NCI-H2081 treated with DMSO at 0.1 percent for 48 hours (cell line): ENCODE results near the gene ARL15.

ENCODE experiments used
- DNase-seq: peaks from one replicate; lab custom pipeline; 2025; lab: John Stamatoyannopoulos, UW

Gene ARL15

DNA sequence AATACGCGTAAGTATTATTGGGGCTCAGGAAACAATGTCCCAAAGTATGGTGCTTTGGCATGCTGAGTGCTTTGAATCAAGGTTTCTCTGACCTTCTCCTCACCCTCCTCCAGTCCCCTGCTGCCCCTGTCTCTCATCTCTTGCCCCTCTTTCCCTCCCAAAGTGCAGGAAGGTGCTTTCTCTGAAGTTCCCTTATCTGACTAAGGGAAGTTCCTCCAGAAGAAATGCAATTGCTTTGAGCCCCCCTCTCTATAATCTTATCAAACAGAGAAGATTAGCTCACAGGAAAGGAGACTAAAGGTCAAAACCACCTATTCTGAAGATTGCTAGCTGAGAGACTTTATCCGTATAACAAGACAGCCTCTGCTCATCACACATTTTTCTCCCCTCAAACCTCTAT lies 288.1 kb downstream of the ARL15 start:
- no peak for DNase-seq

- DNase-seq, result no peak
Measured at GRCh38 chr5:54021431-54022164, 288.8 kb downstream of the ARL15 start.

DNA sequence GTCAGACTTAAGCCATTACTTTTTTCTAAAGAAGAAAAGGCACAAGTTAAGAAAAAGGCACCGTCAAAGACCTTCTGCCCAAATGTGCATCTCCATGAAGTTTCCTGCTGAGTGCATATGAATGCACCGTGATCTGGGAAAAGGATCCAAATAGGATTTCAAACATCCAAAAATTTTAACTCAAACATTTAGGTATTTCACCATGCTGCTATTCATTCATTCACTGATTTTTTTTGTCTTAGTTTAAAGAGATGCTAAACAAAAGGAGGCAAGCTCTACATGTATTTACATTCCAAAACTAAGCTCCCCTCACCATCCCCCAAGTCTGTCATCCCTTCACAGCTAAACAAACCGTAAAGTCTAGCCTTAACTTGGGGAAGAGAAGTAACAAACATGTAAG lies 291.9 kb downstream of the ARL15 start:
- no peak for DNase-seq

DNA sequence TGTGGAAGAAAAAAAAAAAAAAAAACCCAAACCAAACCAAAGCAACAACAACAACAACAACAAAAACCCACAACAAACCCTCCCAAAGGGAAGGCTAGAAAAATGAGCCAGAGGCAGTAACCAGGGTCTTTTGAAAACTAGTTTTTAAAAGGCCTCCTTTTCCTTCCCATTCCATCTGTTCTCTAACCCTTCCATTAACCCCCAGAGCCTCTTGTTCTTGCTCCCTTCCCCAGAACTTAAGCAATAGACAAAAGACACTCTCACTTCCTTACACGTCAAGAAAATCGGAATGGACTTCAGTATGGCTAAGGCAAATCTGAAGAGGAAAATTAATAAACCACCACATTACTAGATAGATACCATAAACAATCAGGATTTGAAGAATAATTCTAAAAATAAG lies 292.8 kb downstream of the ARL15 start:
- no peak for DNase-seq

DNA sequence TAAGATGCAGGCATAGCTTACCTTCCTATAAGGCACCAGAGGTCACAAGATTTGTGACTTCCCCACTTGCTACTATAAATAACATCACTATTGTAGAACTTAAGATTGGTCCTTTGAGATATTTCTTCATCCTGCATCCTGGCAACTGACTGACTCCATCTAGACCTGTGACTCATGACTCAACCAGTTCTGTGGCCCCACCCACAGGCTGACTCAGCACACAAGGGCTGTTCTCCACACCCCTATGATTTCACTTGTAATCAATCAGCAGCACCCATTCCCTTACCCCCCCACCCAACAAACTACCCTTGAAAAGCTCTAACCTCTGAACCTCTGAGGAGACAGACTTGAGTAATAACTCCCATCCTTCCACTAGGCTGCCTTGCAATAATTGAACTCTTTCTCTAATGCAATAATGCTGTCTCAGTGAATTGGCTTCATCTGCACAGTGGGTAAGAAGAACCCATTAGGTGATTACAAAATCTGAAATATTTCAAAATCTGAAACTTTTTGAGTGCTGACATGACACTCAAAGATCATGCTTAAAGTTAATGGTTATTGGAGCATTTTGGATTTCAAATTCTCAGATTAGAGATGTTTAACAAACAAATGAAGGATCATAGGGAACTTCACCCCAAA lies 296.7 kb downstream of the ARL15 start:
- no peak for DNase-seq

GRCh38 chr5:54009828-54010227 lies 300.5 kb downstream of the ARL15 start:
- DNase-seq, result no peak

- no peak for DNase-seq
Measured at GRCh38 chr5:54009357-54009756, 301.0 kb downstream of the ARL15 start.

GRCh38 chr5:54007827-54008777 lies 302.3 kb downstream of the ARL15 start:
- no peak for DNase-seq

- DNase-seq, result no peak
Measured at GRCh38 chr5:54004697-54005096, 305.7 kb downstream of the ARL15 start.

GRCh38 chr5:54002779-54003178 lies 307.6 kb downstream of the ARL15 start:
- no peak for DNase-seq

DNA sequence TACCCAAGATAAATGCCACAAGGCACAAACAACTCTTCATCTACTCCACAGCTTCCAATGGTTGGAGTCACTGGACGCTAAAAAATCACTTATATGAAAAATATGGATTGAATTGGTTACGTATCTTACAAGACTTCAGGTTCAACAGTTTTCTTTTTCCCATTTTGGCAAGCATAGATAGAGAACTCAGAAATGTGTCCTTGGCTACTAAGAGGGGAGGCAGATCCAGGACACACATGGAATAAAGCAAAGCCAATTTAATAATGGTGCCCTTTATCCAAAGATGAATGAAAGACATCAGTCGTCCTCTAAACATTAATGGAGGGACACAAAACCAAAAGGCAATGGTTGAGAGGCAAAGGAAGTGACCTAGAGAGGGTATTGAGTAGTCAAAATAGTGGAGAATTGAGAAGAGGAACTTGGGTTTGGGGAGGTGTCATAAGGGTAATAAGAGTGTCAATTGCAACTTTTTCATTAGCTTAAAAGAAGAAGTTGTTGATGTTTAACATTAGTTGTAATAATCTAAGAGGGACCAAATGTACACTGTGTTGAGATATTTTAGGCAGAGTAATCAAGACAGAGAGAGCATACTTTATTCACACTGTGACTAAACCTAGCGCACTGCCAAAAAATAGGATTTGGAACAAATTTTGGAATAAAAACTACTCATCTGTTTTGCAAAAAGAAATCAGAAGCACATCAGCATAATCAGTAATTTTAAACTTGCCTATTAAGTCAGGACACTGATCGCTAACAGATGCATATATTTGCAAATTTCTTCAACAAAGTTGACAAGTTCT lies 308.2 kb downstream of the ARL15 start:
- no peak for DNase-seq

- no peak for DNase-seq
Measured at GRCh38 chr5:54000011-54000410, 310.4 kb downstream of the ARL15 start.

GRCh38 chr5:53997736-53998627 lies 312.4 kb downstream of the ARL15 start:
- no peak for DNase-seq

DNA sequence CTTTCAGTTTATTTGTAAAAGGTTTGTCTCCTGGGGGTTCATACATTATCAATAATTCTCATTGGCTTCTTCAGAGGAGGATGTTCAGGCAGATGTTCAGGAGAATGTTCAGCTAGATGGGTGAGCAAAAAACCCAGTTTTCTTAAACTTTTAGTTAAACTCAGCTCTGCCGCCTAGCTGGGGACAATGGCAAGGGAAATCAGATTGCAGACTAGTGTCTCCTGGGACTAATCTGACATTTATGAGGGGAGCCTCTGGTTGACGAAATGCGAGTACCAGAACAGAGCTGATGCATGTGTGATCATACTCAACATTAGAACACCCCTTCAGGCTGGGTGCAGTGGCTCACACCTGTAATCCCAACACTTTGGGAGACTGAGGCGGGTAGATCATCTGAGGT lies 314.4 kb downstream of the ARL15 start:
- no peak for DNase-seq

- no peak for DNase-seq
Measured at GRCh38 chr5:53994148-53994547, 316.2 kb downstream of the ARL15 start.

DNA sequence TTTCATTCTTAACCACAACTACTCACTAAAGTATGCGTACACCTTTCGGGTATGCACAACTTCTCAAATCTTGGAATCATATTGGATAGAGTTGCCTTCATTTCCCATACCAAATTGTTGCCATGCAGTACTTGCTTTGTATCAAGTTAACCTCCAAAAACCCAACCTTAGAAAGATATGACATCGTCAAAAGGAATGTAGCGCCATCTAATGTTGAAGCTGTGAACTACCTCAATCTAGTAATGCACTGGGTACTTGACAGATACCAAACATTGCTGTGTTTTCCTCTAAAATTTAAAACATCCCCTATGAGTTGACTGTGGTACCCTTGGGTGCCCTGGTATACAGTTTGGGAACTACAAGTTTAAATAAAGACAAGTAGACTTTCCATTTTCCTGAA lies 318.4 kb downstream of the ARL15 start:
- DNase-seq, result no peak

DNA sequence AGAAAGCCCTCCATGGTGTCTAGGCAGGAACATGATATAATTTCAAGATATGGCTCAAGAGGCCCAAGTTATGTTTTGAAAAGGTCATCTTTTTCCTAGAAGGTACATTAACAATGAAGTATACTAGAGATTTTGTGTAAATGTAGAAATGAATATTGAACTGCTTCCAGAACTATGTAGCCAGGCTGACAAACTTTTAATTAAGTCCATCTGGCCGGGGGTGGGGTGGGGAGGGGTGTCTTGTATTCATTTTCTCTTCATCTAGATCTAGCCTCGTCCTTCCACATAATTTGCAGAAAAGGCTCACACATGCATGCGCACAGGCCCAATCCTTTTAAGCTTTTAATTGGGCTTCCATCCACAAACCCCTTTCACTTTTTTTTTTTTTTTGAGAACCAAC lies 323.3 kb downstream of the ARL15 start:
- DNase-seq, result no peak

GRCh38 chr5:53985796-53986195 lies 324.6 kb downstream of the ARL15 start:
- DNase-seq, result no peak

DNA sequence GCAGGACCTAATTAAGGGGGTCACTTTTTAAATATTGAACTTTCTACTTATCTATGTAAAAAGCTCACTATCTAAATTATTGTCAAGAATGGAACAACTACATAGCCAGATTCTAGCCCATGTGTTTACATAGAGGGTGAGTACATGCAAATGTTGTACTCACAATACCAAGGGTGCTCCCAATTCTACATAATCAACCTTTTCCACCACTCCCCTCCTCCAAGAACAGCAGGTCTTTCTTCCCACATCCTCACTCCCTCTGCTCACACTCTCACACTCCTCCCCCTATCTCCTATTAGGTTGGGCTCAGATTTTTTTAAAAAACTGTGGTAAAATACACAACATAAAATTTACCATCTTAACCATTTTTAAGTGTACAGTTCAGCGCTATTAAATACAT lies 325.4 kb downstream of the ARL15 start:
- DNase-seq, result no peak

DNA sequence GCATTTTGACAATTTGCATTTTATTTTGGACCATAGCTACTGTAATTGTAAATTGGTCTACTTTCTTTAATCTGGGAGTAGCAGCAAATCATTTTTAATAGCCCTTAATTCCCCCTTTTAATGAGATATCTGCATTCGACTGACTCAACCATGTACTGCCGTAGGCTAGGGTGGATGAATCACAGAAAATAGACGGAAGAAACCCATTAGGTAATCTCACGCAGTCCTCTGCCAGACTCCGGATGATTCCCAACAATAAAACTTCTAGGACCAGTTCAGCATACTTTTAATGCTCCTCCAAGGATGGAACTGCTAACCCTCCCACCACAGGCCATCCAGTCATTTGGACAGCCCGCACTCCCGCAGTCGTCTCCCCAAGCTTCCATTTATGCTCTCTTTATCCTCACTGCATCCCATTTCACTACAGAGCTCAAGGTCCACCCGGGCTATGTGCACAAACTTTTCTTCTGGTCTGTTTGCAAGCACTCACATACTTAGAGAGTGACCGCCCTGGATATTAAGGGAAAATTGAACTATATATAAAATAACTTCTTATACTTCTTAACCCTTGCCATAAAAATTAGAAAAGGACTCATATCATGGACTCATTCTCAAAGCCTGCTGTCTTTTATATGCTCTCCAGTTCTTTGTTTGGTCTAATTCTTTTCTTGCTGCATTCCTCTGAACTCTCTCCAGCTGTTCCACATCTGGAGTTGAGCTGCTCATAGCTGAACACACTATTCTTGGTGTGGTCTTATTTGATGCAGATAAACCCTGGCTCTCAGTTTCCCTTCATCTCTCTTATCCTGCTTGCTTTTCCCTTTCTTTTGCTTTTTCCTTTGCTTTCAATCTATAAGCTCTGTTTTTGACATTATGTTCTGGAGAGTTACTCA lies 326.6 kb downstream of the ARL15 start:
- no peak for DNase-seq
